ENCODE data around the gene RABGAP1.

Gene RABGAP1

DNA sequence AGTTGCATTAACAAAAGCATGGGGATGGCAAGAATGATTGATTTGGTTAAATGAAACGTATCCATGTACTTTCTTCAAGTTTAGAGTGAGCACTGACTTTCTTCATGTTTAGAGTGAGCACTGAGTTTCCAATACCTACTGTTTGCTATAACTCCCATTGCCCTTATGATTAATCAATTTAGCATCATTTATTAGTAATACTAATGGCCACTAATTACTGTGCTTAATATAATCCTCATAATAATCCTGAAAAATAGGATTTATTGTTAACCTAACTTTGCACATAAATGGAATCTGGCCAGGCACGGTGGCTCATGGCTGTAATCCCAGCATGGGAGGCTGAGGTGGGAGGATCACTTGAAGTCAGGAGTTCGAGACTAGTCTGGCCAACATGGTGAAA, 70.6 kb downstream of the RABGAP1 start:
- no peak for DNase-seq

GRCh38 chr9:123011878-123012528, 71.2 kb downstream of the RABGAP1 start:
- DNase-seq: no peak

DNA sequence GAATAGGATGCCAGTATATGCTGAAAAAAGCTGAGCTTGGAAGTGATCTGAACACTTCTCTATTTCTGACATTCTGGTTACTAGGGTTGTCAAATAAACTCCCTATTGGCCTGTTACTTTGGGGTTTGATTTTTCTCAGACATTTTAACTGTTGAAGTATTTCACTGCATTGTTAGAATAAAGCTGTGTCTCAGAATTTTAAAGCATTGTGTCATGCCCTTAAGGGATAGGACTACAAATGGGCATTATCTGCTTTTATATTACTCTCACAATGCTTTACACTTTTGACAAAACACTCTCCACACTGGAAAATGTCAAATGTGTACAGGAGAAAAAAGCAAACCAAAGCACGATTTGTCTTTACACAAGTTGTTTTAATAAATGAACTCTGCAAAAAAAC, 75.8 kb downstream of the RABGAP1 start:
- no peak for DNase-seq

DNA sequence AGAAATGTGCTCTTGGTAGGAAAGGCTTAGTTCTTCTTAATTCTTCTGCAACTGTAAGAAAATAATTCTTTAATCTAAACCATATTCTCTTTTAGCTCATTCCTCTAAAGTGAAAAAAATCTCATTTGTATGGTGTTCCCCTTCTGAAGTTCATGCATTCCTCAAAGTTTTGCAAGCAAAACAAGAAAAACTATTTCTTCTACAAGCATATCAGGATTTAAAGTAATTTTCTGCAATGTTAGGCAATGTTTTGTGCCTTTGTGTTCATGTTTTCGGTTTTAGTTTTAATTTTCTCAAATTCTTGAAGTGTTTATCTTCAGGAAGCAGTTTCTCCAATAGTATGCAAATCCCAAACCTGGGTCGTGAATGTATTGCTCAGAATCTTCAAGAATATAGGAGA, 80.0 kb downstream of the RABGAP1 start:
- DNase-seq: no peak

- no peak for DNase-seq
Measured at GRCh38 chr9:123026425-123026824, 85.6 kb downstream of the RABGAP1 start.

- no peak for DNase-seq
Measured at GRCh38 chr9:123027517-123027916, 86.7 kb downstream of the RABGAP1 start.

DNA sequence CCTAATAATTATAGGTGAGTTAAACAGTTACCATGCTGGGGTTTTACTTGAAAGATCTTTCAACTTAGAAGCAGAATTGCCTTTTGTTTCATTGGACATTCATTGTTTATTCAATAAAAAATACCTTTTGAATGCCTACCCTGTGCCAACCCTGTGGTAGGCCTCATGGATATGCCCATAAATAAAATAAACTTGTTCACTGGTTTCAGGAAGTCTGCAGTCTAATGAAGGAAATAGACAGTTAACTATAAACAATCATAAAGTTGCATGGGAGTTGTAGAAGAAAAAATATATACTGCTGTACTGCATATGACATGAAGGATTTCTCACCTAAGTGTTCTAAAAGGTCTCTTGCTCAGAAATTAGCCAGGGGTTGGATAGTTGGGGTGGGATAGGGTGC, 87.3 kb downstream of the RABGAP1 start:
- no peak for DNase-seq

DNA sequence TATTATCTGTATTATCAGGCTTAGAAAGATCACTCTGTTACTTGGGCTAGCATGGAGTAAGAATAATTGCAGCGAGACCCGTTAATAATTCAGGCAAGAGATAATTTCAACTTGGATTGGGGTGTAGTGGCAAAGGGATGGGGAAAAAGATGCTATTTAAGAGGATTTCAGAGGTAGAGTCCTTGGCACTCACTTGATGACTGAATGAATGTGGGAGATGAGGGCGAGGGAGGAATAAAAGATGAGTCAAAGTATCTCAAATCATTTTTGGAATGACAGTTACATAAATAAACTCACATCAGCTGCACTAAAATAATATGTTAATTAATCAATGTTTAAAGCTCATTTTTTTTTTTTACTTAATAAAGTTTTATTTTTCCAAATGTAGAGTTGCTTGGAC, 88.2 kb downstream of the RABGAP1 start:
- DNase-seq: no peak

DNA sequence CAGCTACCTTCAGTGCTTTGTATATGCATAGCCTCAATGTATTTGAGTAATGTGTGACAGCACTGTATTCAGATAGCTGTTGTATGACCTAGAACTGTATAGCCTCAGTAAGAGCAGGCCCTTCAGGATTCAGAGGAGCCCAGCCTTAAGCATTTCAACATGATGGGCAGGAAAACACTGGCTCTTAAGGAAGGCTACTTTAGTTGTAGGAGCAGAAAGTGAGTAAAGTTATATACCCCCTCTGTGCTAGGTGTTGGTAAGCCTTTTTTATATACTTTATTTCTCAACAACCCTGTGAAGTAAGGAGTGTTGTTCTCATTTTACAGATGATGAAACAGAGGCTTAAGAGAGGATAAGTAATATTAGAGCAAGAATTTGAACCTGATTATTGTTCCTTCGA, 91.1 kb downstream of the RABGAP1 start:
- DNase-seq: no peak

DNA sequence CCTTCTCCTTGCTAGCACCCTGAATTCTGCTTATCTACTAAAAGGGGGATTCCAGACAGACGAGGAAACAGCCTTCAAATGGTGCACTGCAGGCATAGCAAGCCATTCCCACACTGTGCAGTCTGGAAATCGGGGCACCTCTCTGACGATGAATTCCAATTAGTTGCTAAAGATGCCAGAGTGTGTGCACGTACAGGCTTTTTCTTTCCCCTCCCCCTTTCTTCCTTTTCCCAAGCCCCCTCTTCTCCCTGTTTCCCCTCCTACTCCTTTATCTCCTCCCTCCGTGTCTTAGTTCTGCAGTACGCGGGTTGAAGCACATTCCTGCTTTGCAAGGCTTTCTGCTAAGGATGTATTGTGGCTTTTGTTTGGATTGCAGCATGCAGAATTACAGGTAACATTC, 92.5 kb downstream of the RABGAP1 start, which contains the start of gene GPR21:
Gene GPR21 (plus strand): TSS at position 316 of the 400 bp plus-strand sequence. CDS start 900 bp downstream, outside the sequence.
- DNase-seq: no peak

- no peak for DNase-seq
Measured at GRCh38 chr9:123033864-123034601, 93.2 kb downstream of the RABGAP1 start.

- no peak for DNase-seq
Measured at GRCh38 chr9:123034881-123035510, 94.2 kb downstream of the RABGAP1 start.

DNA sequence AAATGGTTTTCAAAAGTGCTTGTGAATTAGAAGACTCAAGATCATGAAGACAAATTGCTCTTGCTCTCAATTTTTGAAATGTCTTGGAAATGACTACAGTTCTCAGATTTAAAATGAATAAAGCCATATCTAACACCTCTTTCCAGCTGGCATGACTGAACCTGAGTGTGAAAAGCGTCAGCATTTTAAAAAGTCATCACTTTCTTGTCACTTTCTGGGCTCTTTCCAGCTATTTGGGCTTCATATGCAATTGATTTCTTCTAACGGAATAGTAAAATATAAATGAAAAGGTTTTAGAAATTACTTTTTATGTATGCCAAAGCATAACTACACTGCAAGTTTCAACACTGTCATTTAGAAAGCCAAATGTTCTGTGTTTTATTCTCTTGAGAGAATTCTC, 95.0 kb downstream of the RABGAP1 start:
- no peak for DNase-seq

DNA sequence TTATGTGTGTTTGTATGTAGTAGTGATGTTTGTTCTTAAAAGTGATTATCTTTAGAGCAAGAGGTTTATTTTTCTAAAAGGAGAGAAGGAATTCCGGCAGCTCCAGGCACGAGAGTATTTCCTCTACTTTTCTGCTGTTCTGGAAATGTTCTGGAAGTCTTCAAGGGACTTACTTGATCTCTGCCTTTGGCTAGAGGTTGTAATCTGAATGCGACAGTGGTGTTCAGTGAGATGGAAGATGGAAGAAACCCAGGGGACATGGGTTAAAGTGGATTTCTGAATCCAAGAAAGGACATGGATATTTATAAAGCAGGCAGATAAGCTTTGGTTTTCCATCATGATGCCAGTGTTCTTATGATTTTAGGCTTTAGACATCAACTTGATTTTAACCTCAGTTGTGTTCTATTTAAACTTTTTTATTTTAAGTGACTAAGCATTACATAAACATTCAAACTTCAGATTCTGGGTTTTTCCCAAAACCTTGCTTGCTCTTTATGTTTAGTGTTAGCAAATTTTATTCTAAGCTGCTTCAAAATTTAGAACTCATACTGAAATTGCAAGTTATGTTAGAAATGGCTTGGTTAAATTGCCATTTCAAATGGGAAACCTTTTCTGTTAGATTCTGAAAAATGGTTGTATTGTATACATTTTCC, 96.2 kb downstream of the RABGAP1 start:
- DNase-seq: no peak

DNA sequence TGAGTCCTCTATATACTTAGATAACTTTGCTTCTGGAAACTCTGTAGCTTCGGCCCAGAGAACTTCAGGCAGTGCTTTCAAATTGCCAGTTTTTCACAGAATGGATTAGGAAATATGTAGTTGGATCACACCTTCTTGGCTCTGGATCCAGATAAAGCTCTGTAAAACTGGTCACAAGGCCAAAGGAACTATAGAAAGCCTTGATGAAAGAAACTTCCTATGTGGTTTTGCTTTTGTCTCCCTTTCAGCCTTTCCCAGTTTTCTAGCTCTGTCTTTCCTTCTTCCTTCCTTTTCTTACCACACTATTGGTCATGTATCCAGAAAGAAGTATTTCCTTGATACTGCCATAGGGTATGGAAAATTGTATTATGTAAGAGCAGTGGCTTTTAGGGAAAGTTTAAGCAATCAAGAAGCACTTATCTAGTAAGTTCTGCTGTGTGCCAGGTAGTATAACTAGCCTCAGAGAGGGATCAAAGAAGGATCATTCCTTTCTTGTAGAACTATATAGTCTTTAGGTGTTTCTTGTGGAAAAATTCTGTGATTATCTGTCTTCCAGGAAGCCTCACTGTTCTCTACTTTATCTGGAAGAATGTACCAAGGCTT, 98.9 kb downstream of the RABGAP1 start:
- DNase-seq: no peak

GRCh38 chr9:123040801-123041200, 100.0 kb downstream of the RABGAP1 start:
- no peak for DNase-seq

- no peak for DNase-seq
Measured at GRCh38 chr9:123041489-123041888, 100.7 kb downstream of the RABGAP1 start.

DNA sequence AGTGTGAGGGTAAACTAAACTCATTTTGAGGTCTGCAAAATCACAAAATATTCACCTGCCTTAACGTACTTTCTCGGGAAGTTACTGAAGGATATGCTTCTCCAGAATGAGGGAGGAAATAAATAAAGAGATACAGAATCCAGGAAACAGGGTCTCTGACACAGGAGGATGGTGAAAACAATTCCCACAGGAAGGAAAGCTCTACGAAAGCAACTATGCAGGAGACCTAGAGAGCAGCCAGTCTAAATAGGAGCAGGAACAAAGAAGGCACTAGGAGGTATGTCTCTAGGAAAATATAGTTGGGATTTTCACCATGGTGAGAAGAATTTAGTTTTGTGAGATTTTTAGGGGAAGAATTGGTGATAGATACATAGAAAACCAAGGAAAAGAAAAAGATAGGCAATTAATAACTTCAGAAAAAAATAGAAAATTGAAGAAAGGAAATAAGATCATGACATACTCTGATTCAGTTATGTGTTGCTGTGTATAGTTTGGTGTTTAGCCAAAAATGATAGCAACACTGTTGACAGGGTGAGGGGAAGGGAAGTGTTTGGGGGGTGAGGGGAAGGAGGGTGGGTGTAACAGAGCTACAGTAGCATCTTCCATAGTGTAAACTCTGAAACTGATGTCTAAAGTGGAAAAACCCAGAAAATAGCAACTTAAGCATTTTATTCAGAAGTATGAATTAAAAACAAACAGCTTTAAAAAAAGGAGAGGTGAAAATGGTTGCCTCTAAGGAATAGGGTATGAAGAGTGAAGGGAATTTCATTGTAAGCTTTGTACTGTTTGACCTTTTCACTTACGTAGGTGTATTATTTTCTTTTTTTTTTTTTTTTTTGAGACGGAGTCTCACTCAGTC, 102.5 kb downstream of the RABGAP1 start:
- DNase-seq: no peak

- DNase-seq: no peak
Measured at GRCh38 chr9:123044586-123044985, 103.8 kb downstream of the RABGAP1 start.

GRCh38 chr9:123046406-123047195, 105.8 kb downstream of the RABGAP1 start:
- no peak for DNase-seq

DNA sequence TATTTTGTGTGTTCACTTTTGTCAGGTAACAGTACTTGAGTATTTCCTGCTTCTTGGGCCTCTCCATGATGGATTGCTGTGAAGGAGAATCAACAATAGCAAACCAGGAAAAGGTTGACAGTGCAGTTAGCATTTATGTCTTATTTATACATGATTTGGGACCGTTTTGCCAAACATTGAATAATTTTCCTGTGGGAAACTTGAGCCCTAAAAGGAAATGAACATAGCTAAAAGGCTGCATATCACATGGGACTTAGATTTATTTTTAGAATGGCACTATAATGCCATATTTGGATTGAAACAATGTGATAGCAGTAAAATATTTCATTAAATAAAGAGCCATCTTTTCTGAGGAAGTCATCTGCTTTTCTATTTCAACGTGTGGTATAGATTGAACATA, 107.9 kb downstream of the RABGAP1 start:
- DNase-seq: no peak

All from activated CD4-positive, CD25-positive, alpha-beta regulatory T cell (primary cell).